HG03175 (cell line): ENCODE results near the gene EIF5AL1.
"Not testable (repeated sequence)": the region's sequence is repeated elsewhere in the genome, so short reads cannot be mapped to it uniquely, and the experiment has no call there.

Source experiments
- ATAC-seq: cut with Tn5 transposase; IDR thresholded peaks from one replicate; pipeline ENCODE4 v1.9.1; 2021; ENCODE audit warnings: mild to moderate bottlenecking, moderate library complexity; ENCODE audit not compliant: unreplicated experiment

Gene EIF5AL1

GRCh38 chr10:79511891-79512583 lies at the start of gene EIF5AL1:
EIF5AL1 (plus strand) TSS chr10:79512533; CDS start chr10:79512650, 117 bp downstream.
- not testable (repeated sequence) for ATAC-seq

DNA sequence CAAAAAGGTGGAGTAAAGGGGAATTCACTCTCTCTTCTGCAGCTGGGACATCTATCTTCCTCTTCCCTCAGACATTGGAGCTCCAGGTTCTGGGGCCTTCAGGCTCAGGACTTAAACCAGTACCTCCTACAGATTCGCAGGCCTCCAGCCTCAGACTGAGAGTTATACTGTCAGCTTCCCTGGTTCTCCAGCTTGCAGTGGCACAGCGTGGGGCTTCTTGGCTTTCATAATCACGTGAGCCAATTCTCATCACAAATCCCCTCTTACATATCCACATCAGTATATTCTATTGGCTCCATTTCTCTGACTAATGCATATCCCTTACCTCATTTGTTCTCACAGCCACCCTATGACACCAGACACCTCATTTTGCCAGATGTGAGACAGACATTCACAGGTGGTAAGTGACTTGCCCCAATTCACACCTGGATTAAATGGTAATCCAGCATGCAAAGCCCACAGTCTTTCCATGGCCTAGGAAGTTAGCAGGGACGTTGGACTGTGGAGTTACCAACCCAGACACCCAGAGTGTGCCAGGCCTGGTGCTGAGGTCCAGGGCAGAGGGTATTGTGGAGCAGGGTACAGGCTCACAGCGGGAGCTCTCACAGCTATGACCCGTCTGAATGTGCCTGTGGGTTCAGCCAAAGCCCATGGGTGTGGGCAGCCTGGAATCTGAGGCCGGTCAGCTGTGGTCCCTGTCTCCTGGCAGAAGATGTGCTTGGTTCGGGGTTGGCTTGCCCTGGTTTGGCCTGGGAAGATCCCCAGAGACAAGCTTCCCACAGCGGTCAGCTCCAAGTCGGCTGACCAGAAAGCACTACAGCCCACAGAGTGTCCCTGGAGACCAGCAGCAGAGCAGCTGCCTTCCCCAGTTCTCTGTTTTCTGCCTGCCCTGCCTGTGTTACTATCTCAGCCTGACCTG lies 48.5 kb upstream of the EIF5AL1 start:
- no peak for ATAC-seq

- no peak for ATAC-seq
Observed at GRCh38 chr10:79465341-79465740, 47.0 kb upstream of the EIF5AL1 start.

DNA sequence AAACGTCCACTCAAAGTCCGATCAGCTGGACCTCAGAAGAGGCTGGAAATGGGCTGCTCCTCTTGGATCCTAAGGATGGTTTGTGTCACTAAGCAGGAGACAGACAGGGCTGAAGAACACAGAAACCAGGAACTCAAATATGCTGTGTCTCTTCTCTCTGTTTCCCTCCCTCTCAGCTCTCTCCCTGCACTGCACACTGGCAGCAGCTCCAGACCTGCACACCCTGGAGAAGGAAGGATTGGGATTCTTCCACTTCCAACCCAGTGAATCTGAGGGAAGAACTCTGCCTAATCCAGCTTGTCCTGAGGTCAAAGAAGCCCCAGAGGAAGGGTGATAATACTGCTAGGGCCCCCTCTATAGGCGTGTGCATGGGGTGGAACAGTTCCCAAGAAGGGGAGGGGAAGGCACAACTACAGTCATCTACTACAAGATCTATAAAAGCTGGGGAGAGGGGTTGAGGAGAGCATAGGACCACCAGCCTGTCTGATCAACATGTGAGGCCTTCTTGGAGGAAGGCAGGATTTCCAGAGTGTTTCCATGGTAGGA lies 44.2 kb upstream of the EIF5AL1 start:
- ATAC-seq = no peak

DNA sequence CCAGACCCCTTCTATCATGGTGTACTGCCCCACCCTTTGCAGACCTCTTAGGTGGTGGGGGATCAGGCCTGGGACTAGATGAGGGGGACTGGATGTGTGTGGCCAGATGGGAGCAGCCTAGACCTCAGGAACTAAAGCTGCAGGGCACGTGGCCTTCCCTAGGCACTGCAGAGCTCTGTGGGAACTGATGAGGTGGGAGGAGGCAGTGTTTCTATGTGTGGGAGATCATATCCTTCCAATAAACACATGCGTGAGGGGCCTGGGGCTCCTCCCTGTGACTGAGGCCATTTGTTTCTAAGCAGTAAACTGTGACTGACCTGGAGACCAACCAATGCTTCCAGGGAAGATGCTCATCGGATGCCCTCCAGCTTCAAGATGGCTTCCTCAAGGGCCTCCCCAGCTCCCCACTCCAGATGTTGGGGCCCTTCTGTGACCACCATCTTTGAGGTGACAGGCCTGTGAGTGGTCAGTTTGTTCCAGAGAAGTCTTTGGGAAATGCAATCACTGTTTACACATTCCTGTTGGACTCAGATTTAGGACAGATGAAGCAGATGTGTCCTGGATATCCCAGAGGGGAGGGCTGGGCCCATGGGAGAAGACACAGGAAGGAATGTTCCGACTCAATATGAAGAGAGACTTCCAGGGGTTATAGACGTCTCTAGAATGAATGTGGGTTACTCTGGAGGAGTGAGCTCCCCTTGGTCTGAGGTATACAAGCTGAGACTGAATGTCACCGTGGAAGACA lies 43.3 kb upstream of the EIF5AL1 start:
- no peak for ATAC-seq

DNA sequence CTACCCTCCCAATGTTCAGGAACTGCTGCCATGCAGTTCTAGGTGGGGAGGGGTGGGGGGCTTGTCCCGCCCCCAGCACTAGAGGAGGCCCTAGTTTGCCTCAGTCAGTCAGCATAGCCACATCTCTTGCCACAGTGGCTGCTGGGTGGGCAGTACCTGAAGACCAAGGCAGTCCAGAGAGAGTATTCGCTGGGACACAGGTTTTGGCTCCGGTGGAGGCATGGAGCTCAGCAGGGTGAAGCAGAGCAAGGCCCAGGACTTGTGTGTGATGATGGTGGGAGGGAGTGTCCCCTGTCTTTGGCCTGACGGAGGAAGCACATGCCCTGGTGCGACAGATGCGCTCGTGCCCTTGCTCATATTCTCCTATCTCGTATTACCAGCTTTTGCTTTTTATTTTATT lies 42.2 kb upstream of the EIF5AL1 start:
- no peak for ATAC-seq

GRCh38 chr10:79471776-79472175 lies 40.6 kb upstream of the EIF5AL1 start:
- no peak for ATAC-seq

DNA sequence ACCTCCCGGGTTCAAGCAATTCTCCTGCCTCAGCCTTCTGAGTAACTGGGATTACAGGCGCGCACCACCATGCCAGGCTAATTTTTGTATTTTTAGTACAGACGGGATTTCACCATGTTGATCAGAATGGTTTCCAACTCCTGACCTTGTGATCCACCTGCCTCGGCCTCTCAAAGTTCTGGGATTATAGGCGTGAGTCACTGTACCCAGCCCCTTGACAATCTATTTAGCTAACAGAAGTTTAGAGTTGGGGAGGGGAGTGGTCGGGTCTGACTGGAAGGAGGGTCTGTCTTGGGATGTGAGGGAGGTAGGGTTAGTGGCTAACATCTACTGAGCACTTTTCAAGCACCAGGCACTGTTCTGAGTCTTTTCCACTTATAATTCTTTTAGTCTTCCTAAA lies 39.9 kb upstream of the EIF5AL1 start:
- ATAC-seq = no peak

DNA sequence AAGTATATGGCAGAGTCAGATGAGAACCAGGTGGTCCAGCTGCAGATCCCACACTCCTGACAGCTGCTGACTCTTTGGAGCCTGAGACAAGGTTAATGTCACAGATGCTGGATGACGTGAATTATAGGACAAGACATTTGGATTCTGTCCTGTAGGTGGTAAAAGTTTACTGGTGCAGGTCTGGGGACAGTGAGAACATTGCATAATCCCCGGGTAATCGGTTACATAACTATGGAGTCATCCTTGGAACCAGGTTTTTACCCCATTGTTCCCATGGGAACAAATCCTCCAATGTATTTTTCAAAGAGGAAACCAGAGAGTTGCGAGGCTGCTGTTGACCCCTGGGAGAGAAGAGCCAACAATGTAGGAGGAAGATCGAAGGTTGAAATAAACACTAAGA lies 39.4 kb upstream of the EIF5AL1 start:
- ATAC-seq = no peak

GRCh38 chr10:79473496-79474095 lies 38.7 kb upstream of the EIF5AL1 start:
- ATAC-seq = no peak

DNA sequence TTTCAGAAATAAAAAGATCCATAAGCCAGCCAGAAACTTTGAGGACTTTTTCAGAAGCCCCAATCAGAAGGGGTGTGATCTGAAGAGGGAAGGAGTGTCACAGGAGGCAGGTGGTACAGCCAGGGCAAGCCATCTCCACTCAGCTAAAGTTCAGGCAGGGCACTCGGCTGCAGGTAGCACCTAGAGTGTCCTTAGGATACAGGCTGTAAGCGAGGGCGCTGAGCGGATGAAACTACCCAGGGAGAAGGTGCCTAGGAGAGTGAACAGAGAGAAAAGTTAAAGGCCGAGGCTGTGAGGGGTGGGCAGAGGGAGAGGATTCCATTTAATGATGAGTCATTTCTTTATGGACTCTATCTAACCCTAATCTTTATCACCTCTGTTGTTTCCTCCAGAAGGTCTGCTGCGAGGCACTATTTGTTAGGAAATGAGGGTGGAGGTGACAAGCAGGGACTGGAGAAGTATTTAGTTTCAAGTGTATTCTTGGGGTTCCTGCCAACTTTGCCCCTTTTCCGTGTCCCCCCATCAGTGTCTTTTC lies 37.1 kb upstream of the EIF5AL1 start:
- ATAC-seq = no peak

- ATAC-seq = no peak
Observed at GRCh38 chr10:79475877-79476276, 36.5 kb upstream of the EIF5AL1 start.

DNA sequence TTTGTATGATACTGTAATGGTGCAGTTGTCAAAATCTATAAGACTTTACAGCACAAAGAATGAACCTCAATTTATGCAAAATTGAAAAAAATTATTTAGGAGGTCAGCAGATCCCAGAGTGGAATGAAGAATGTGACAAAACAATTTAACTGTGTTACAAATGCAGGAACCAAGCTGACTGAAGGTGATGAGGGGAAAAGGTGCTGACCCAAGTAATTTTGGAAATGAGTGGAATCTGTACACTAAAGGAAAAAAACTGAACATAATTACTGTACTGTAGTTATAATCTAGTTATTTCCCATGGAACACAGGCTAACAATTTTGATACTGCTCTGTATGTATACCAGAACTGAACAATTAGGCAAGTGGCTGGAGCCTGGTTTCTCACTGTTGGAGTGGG lies 35.7 kb upstream of the EIF5AL1 start:
- no peak for ATAC-seq

GRCh38 chr10:79477456-79477855 lies 34.9 kb upstream of the EIF5AL1 start:
- no peak for ATAC-seq

GRCh38 chr10:79479283-79479909 lies 32.9 kb upstream of the EIF5AL1 start:
- no peak for ATAC-seq

- no peak for ATAC-seq
Observed at GRCh38 chr10:79482304-79482703, 30.0 kb upstream of the EIF5AL1 start.

DNA sequence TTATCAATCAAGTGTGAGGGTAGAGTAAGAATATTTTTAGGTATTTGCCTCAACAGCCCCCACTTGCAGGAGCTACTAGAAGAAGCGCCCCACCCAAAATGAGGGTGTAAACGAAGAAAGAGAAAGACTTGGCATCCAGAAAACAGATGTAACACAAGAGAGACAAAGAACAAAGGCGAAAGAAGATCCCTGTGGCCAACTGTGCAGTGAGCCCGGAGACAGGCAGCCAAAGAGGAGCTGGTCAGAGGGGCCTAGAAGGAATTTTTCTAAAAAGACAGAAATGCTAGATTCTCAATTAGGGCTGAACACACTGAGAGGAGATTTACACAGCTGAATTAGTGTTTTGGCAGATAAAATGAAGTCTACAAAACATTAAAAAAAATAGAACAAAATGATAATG lies 29.6 kb upstream of the EIF5AL1 start:
- ATAC-seq = no peak

- no peak for ATAC-seq
Observed at GRCh38 chr10:79483299-79483698, 29.0 kb upstream of the EIF5AL1 start.

DNA sequence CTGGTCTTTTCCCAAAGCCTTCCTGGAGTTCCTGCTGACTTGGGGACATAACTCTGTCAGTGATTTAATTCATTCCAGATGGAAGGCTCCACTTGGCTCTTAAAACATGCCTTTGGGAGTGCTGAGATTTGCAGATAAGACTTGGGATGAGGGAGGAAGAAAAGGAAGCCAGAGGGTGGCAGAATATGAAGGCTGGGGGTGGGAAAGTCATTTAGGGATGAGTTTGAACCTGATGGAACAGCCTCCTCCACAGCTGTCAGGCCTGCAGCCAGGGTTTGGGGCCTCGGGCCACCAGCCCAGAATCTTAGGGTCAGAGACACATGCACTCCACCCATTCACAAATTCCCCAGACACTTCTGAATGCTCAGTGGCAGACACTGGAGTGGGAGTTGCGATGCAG lies 28.4 kb upstream of the EIF5AL1 start:
- no peak for ATAC-seq

- ATAC-seq = no peak
Observed at GRCh38 chr10:79484476-79484875, 27.9 kb upstream of the EIF5AL1 start.
